Measurements from ENCODE around the gene LMF1.

LMF1 gene

GRCh38 chr16:945271-946047 is 25.3 kb downstream of the LMF1 start:
- no peak for DNase-seq

- no peak for DNase-seq
Observed at GRCh38 chr16:943971-944370, 26.8 kb downstream of the LMF1 start.

- no peak for DNase-seq
Observed at GRCh38 chr16:942436-943060, 28.2 kb downstream of the LMF1 start.

GRCh38 chr16:939941-940340 is 30.8 kb downstream of the LMF1 start:
- DNase-seq: no peak

GRCh38 chr16:939311-939710 is 31.5 kb downstream of the LMF1 start:
- DNase-seq: no peak

GRCh38 chr16:938752-939151 is 32.0 kb downstream of the LMF1 start:
- DNase-seq: no peak

GRCh38 chr16:938136-938535 is 32.6 kb downstream of the LMF1 start:
- DNase-seq: no peak

GRCh38 chr16:937723-938122 is 33.1 kb downstream of the LMF1 start:
- no peak for DNase-seq

- DNase-seq: no peak
Observed at GRCh38 chr16:937311-937710, 33.5 kb downstream of the LMF1 start.

- no peak for DNase-seq
Observed at GRCh38 chr16:935684-936083, 35.1 kb downstream of the LMF1 start.

- no peak for DNase-seq
Observed at GRCh38 chr16:934178-934577, 36.6 kb downstream of the LMF1 start.

- no peak for DNase-seq
Observed at GRCh38 chr16:933581-933980, 37.2 kb downstream of the LMF1 start.

- no peak for DNase-seq
Observed at GRCh38 chr16:932831-933330, 37.9 kb downstream of the LMF1 start.

- no peak for DNase-seq
Observed at GRCh38 chr16:931626-932500, 38.9 kb downstream of the LMF1 start.

- DNase-seq: no peak
Observed at GRCh38 chr16:931171-931570, 39.6 kb downstream of the LMF1 start.

- DNase-seq: no peak
Observed at GRCh38 chr16:930511-930910, 40.3 kb downstream of the LMF1 start.

GRCh38 chr16:930076-930475 is 40.7 kb downstream of the LMF1 start:
- no peak for DNase-seq

GRCh38 chr16:929227-930073 is 41.3 kb downstream of the LMF1 start:
- no peak for DNase-seq

GRCh38 chr16:928526-928925 is 42.3 kb downstream of the LMF1 start:
- no peak for DNase-seq

GRCh38 chr16:927931-928330 is 42.9 kb downstream of the LMF1 start:
- no peak for DNase-seq

GRCh38 chr16:927406-927805 is 43.4 kb downstream of the LMF1 start:
- DNase-seq: no peak

GRCh38 chr16:926715-927114 is 44.1 kb downstream of the LMF1 start:
- no peak for DNase-seq

GRCh38 chr16:924806-925205 is 46.0 kb downstream of the LMF1 start:
- DNase-seq: no peak

Data from fibroblast of upper back skin (primary cell).